ENCODE results near the gene TAS2R30. TPM values are rescaled to one million over a fixed set of nuclear protein-coding genes. Genes with fewer than 3 reads are reported as not detected.

Gene TAS2R30, protein sequence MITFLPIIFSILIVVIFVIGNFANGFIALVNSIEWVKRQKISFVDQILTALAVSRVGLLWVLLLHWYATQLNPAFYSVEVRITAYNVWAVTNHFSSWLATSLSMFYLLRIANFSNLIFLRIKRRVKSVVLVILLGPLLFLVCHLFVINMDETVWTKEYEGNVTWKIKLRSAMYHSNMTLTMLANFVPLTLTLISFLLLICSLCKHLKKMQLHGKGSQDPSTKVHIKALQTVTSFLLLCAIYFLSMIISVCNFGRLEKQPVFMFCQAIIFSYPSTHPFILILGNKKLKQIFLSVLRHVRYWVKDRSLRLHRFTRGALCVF
- 10 to 100 TPM in 1 of 4 donors, 1 to 10 TPM in 3; 2.5 to 17.8 (median 8.5) TPM for total RNA-seq

DNA sequence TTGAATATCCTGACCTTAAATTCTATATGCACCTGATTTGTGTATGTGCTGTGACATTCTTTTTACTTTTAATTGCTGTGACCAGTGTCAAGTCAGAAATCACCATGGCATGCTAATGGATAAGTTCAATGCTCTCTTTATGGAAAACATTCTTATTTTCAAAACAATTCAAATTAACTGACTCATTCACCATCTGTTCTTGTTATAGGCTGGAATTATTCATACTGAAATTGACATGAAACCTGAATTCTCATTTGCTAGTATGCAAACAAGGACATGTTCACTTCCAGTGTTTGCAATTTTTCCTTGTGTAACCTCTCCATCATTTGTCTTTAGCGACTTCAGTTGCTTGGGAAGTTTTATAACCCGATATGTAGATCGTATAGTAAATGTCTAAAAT, at the start of gene TAS2R30:
TAS2R30 (minus strand) TSS at position 340 of the 400 bp plus-strand sequence. CDS start 400 bp downstream, outside the sequence.
- TF ChIP-seq, protein P1, sequence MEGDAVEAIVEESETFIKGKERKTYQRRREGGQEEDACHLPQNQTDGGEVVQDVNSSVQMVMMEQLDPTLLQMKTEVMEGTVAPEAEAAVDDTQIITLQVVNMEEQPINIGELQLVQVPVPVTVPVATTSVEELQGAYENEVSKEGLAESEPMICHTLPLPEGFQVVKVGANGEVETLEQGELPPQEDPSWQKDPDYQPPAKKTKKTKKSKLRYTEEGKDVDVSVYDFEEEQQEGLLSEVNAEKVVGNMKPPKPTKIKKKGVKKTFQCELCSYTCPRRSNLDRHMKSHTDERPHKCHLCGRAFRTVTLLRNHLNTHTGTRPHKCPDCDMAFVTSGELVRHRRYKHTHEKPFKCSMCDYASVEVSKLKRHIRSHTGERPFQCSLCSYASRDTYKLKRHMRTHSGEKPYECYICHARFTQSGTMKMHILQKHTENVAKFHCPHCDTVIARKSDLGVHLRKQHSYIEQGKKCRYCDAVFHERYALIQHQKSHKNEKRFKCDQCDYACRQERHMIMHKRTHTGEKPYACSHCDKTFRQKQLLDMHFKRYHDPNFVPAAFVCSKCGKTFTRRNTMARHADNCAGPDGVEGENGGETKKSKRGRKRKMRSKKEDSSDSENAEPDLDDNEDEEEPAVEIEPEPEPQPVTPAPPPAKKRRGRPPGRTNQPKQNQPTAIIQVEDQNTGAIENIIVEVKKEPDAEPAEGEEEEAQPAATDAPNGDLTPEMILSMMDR (IDR thresholded peaks at IDR 0.05) = no peak
- ATAC-seq (ENCODE audit: low FRiP score) (no peak), DNase-seq (ENCODE audit: low spot score) (no peak)

DNA sequence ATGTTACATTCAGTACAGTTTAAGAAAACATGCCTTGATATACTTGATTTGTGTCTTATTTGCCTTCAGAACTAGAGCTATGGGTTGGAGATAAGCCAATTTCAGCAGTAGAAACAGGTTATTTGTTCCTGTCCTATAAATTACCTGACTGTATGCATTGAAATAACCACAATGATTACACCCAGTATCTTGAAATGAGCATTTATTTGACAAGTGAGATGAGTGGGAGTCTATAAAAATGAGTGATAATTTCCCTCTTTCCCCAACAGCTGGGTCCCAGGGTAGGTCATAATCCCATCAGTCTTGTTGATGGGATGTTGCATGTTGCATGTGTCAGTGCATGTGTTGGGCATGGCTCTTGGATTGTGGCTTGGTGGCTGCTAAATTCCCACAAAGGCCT, 48.6 kb upstream of the TAS2R30 start:
- TF ChIP-seq, protein P1 (IDR thresholded peaks at IDR 0.05) = no peak
- DNase-seq (ENCODE audit: low spot score) = no peak
- ATAC-seq (ENCODE audit: low FRiP score) = no peak

DNA sequence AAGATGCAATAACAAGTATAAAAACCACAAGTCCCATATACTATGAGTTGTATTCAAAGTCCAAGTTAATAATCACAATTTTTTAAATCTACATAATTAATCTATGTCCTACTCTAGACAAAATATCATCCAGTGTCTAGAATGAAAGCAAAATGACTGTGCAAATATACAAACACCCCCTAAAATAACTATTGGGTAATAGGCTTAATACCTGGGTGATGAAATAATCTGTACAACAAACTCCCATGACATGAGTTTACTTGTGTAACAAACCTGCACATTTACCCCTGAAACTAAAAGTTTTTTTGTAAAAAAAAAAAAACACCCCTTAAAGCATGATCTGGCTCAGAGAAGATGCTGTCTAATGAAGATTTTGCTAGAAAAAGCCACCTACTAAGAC, 48.1 kb upstream of the TAS2R30 start:
- ATAC-seq (ENCODE audit: low FRiP score) (no peak), DNase-seq (ENCODE audit: low spot score) (no peak)
- TF ChIP-seq, protein P1 (IDR thresholded peaks at IDR 0.05) = no peak

DNA sequence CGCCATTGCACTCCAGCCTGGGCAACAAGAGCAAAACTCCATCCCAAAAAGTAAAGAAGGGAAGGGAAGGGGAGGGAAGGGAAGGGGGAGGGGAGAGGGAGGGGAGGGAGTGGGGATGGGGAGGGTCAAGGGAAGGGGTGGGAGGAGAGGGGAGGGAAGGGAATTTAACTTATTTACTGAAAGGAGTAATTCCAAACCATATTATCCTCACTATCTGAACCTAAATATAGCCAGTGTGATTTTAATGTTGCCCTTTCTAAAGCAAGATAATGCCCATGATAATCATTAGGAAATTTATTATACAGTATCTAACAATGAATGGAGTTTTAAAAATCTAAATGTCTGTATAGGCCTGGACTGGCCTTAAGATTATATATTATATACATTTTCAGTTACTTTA, 43.8 kb upstream of the TAS2R30 start:
- ATAC-seq (ENCODE audit: low FRiP score) (no peak), DNase-seq (ENCODE audit: low spot score) (no peak)
- TF ChIP-seq, protein P1 (IDR thresholded peaks at IDR 0.05) = no peak

DNA sequence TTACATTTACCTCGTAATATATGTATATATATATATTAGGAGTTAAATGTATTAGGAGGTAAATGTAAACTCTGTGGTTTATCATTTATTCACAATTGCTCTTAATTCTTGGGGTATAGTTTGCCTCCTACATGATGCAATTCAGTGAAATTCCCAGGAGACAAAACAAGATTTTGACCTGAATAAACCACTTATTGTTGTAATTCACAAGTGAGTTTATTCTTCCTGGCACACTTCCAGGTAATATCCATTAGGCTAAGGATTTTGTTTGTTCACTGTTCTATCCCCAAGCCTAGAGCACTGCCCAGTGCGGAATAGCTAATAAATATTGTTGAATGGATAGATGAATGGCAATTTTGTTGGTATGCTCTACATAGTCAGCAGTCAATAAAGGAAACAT, 39.6 kb upstream of the TAS2R30 start:
- TF ChIP-seq, protein P1 (IDR thresholded peaks at IDR 0.05) = no peak
- DNase-seq (ENCODE audit: low spot score) = no peak
- no peak for ATAC-seq (ENCODE audit: low FRiP score)

DNA sequence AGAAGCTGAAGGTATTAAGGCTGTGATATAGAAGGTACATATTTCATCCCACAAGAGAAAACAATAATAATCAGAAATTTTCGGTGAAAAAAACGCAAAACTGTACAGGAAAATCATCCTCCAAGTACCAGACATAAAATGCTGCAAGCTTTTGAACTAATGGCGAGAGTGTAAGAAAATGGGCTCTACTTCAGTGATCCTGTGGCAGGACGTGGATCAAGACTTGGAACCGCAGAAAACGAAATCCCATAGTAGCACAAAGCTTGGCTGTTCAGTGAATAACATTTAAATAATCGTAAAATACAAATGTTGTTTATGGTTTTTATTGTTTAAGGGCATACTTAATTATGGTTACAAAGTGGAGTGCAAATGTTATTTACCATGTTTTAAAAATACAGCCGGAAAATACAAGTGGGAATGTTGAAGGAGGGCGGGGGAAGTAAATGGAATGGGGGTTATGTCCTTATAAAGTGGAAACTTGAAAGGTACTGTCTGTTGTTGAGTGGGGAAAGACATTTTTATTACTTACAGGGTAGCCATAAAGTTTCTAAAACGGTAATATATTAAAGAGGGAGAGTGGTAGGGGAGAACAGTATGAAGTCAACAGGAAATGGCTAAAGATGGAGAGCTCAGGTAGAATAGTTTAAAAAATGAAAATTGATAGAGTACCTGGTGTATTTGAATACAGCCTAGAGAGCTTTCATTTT, 37.7 kb upstream of the TAS2R30 start:
- ATAC-seq (ENCODE audit: low FRiP score) (no peak), DNase-seq (ENCODE audit: low spot score) (no peak)
- TF ChIP-seq, protein P1 (IDR thresholded peaks at IDR 0.05) = no peak

Measured in omental fat pad (tissue), 4 donors.